HepG2 (cell line): ENCODE data around the gene ZNF511. TPM values are rescaled to one million over a fixed set of nuclear protein-coding genes. Genes with fewer than 3 reads are reported as not detected.

Experiments used
- ATAC-seq: fragments of 200-7000 bp; cut with Tn5 transposase; 3 replicates; pipeline ENCODE4 v1.9.1; 2020; ENCODE audit warnings: mild to moderate bottlenecking, moderate library complexity
- BruUV-seq: library from RNA; stranded (reverse); fragments of 400-500 nt; replicated peaks from 2 replicates; lab custom pipeline; 2021; lab: Mats Ljungman, UMichigan
- CTCF ChIA-PET: fragments of 300-600 bp; formaldehyde crosslinking; extraction: SDS; loops from one replicate; lab custom pipeline; 2021; ENCODE audit warnings: low total read pairs, inconsistent platforms, low intra/inter-chr PET ratio; lab: Yijun Ruan, JAX
- POLR2A ChIA-PET: fragments of 350-600 bp; sonication (Branson Sonifier 250); formaldehyde crosslinking; loops from one replicate; lab custom pipeline; 2020; ENCODE audit warnings: antibody characterized with exemption, inconsistent platforms; lab: Yijun Ruan, JAX
- DNase-seq: peaks from one replicate; pipeline ENCODE4 v3.0.0-alpha.2; 2015; ENCODE audit warnings: low spot score
- FAIRE-seq: peaks from 3 replicates; lab custom pipeline; 2011; peaks lifted over from hg19 to GRCh38; lab: Jason Lieb, UNC
- H2AFZ ChIP-seq: one replicate; pipeline ENCODE4 v1.6.1; 2011; ENCODE audit warnings: low read length, inconsistent platforms
- H3K27ac ChIP-seq: fragments of 300-600 bp; 3 replicates; pipeline ENCODE4 v1.8.0; 2011; ENCODE audit warnings: mixed run types, mild to moderate bottlenecking, mixed read lengths, low read length, inconsistent platforms; ENCODE audit not compliant: insufficient read depth; ENCODE audit errors: extremely low read length
- H3K27me3 ChIP-seq, 2 experiments: fragments of 200-600 bp in 1 of 2; 2 replicates in 1 of 2; 3 replicates in 1 of 2; pipeline versions ENCODE4 v1.6.0 to v1.8.0; 2011; ENCODE audit warnings: low read length in 2 of 2, mild to moderate bottlenecking in 2 of 2, moderate library complexity in 2 of 2, inconsistent platforms in 1 of 2; ENCODE audit not compliant: insufficient read depth in 2 of 2, control insufficient read depth in 1 of 2
- H3K36me3 ChIP-seq, 2 experiments: fragments of 200-600 bp in 1 of 2; replicated peaks in 1 of 2; 2 replicates in 1 of 2; 3 replicates in 1 of 2; pipeline versions ENCODE4 v1.5.1 to v1.8.0; 2011; ENCODE audit warnings: low read length in 2 of 2, inconsistent platforms in 1 of 2; ENCODE audit not compliant: insufficient read depth in 2 of 2, control insufficient read depth in 1 of 2
- H3K4me1 ChIP-seq: 2 replicates; pipeline ENCODE4 v1.5.1; 2012; ENCODE audit warnings: low read length, inconsistent platforms; ENCODE audit not compliant: insufficient read depth
- H3K4me2 ChIP-seq: 2 replicates; pipeline ENCODE4 v1.6.0; 2011; ENCODE audit warnings: low read depth, low read length, inconsistent platforms
- H3K4me3 ChIP-seq, 3 experiments: fragments of 200-600 bp in 1 of 3; sonication (generic), shearing (Covaris generic) in 1 of 3; replicated peaks in 1 of 3; 2 replicates each; pipeline ENCODE4 v1.5.1; 2011 to 2016; ENCODE audit warnings: low read length in 3 of 3, inconsistent platforms in 2 of 3, low read depth in 2 of 3, mild to moderate bottlenecking in 2 of 3, control low read depth in 1 of 3, mixed read lengths in 1 of 3; ENCODE audit not compliant: insufficient read depth in 1 of 3
- H3K79me2 ChIP-seq: one replicate; pipeline ENCODE4 v1.6.1; 2011; ENCODE audit warnings: low read length, inconsistent platforms; ENCODE audit not compliant: insufficient read depth
- H3K9ac ChIP-seq: 2 replicates; pipeline ENCODE4 v1.6.0; 2011; ENCODE audit warnings: mild to moderate bottlenecking, low read depth, low read length, inconsistent platforms; ENCODE audit not compliant: insufficient read depth
- H3K9me3 ChIP-seq: 2 replicates; pipeline ENCODE4 v1.5.1; 2012; ENCODE audit warnings: mild to moderate bottlenecking, low read length
- H4K20me1 ChIP-seq: 2 replicates; pipeline ENCODE4 v1.6.0; 2011; ENCODE audit warnings: inconsistent platforms, mild to moderate bottlenecking, low read length, moderate library complexity; ENCODE audit not compliant: insufficient read depth
- ADNP ChIP-seq: sonication (generic); formaldehyde crosslinking; IDR thresholded peaks from 2 replicates; pipeline ENCODE4 v1.4.0; 2020; ENCODE audit warnings: missing genetic modification reagents
- KLF13 ChIP-seq: sonication (generic); formaldehyde crosslinking; IDR thresholded peaks from 2 replicates; pipeline ENCODE4 v1.4.0; 2020; ENCODE audit warnings: mild to moderate bottlenecking, missing genetic modification reagents
- MYNN ChIP-seq: sonication (generic); formaldehyde crosslinking; IDR thresholded peaks from 2 replicates; pipeline ENCODE4 v1.4.0; 2020; ENCODE audit warnings: mild to moderate bottlenecking, low read depth, missing genetic modification reagents
- PAXIP1 ChIP-seq: sonication (generic); formaldehyde crosslinking; conservative IDR thresholded peaks from 2 replicates; pipeline ENCODE4 v1.4.0; 2020; ENCODE audit warnings: mild to moderate bottlenecking, missing genetic modification reagents, moderate library complexity
- TCF12 ChIP-seq, 2 experiments: fragments of 450-650 bp in 1 of 2; sonication (generic) in 1 of 2; formaldehyde crosslinking in 1 of 2; IDR thresholded peaks; 2 replicates each; pipeline versions ENCODE4 v1.6.1 to v1.8.0; 2017 to 2022; ENCODE audit warnings: antibody characterized with exemption in 1 of 2, mild to moderate bottlenecking in 1 of 2, missing genetic modification reagents in 1 of 2, moderate library complexity in 1 of 2
- TFDP2 ChIP-seq: sonication (generic); formaldehyde crosslinking; IDR thresholded peaks from 2 replicates; pipeline ENCODE4 v1.4.0; 2020; ENCODE audit warnings: missing genetic modification reagents
- ZNF326 ChIP-seq: sonication (generic); formaldehyde crosslinking; IDR thresholded peaks from 2 replicates; pipeline ENCODE4 v1.4.0; 2020; ENCODE audit warnings: missing genetic modification reagents, borderline replicate concordance
- ZNF607 ChIP-seq: sonication (generic); formaldehyde crosslinking; IDR thresholded peaks from 2 replicates; pipeline ENCODE4 v1.5.1; 2020; ENCODE audit warnings: missing genetic modification reagents, mild to moderate bottlenecking, borderline replicate concordance
- ZSCAN30 ChIP-seq: sonication (generic); formaldehyde crosslinking; IDR thresholded peaks from 2 replicates; pipeline ENCODE4 v1.5.0; 2020; ENCODE audit warnings: mild to moderate bottlenecking, missing genetic modification reagents
- WGBS: methylation state at CpG from one replicate; pipeline ENCODE4 v1.1.6; 2017; ENCODE audit warnings: low lambda C conversion rate; 5-methylcytosine and 5-hydroxymethylcytosine counted together
- in situ Hi-C: cut with HindIII; loops from 2 replicates; pipeline ENCODE4 v1.10.0; 2017; ENCODE audit warnings: low pct_unique_long_range_greater_than_20kb; ENCODE audit not compliant: extremely low pct_ligation_motif_present
- intact Hi-C: fragments of 100-400 bp; cut with micrococcal nuclease; formaldehyde crosslinking; loops from one replicate; pipeline ENCODE4 v1.10.0; 2022; ENCODE audit not compliant: unreplicated experiment
- polyA plus RNA-seq, 8 experiments: library from polyadenylated mRNA; depleted of rRNA in 3 of 8; stranded (reverse) in 7 of 8; unstranded in 1 of 8; fragments of >200 nt; fragmentation: Illumina TruSeq in 4 of 8; extraction: Trizol in 4 of 8; gene quantifications; 2 replicates each; pipeline versions ENCODE4 v1.2.1 to v1.2.3, GENCODE V29; 2011 to 2016; ENCODE audit warnings: low read depth in 4 of 8, missing spikeins in 1 of 8, mixed read lengths in 1 of 8; ENCODE audit not compliant: insufficient read depth in 1 of 8
- total RNA-seq, 5 experiments: library from RNA; depleted of rRNA; stranded (reverse); fragments of >200 nt; fragmentation: Illumina TruSeq; extraction: Trizol; gene quantifications; 2 replicates each; pipeline ENCODE4 v1.2.3, GENCODE V29; 2016; ENCODE audit warnings: low read depth in 1 of 5
- TF ChIP-seq, protein P1 (sequence below): sonication (generic); formaldehyde crosslinking; IDR thresholded peaks from 2 replicates; pipeline ENCODE4 v1.4.0; 2020; ENCODE audit warnings: missing genetic modification reagents
- TF ChIP-seq, protein P2 (sequence below): sonication (generic); formaldehyde crosslinking; IDR thresholded peaks from 2 replicates; pipeline ENCODE4 v1.9.0; 2021; ENCODE audit warnings: missing genetic modification reagents, borderline replicate concordance
- TF ChIP-seq, protein P3 (sequence below): sonication (generic); formaldehyde crosslinking; IDR thresholded peaks from 2 replicates; pipeline ENCODE4 v1.4.0; 2020; ENCODE audit warnings: missing genetic modification reagents, borderline replicate concordance

Gene ZNF511
- total and polyA plus RNA-seq, 2 of the 13 experiments (the other 11 are each of a cell fraction or from before 2014, with no cell fraction given): 35.6 to 66.4 TPM

- TF ChIP-seq, protein P1, sequence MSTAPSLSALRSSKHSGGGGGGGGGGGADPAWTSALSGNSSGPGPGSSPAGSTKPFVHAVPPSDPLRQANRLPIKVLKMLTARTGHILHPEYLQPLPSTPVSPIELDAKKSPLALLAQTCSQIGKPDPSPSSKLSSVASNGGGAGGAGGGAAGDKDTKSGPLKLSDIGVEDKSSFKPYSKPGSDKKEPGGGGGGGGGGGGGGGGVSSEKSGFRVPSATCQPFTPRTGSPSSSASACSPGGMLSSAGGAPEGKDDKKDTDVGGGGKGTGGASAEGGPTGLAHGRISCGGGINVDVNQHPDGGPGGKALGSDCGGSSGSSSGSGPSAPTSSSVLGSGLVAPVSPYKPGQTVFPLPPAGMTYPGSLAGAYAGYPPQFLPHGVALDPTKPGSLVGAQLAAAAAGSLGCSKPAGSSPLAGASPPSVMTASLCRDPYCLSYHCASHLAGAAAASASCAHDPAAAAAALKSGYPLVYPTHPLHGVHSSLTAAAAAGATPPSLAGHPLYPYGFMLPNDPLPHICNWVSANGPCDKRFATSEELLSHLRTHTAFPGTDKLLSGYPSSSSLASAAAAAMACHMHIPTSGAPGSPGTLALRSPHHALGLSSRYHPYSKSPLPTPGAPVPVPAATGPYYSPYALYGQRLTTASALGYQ: no peak
- TF ChIP-seq TFDP2 (CRISPR knock-in tag) (no peak), KLF13 (no peak), ADNP (CRISPR knock-in tag) (no peak)
Observed at GRCh38 chr10:133344236-133344635, 35.5 kb downstream of the ZNF511 start (continued).

- H3K4me3 ChIP-seq: peak overlapping the region in 1 of 3 experiments; percentile 74; a peak in 1 of 6 replicates
- no peaks in the 10 kb centered on the region for H3K79me2 ChIP-seq
- no peak overlapping the region for H2AFZ ChIP-seq
- H3K9me3 ChIP-seq: no peaks in the 10 kb centered on the region
- H3K27me3 ChIP-seq: no peaks in the 10 kb centered on the region; a peak in 1 of 5 replicates
- no TSS peak for BruUV-seq
- H4K20me1 ChIP-seq: no peaks in the 10 kb centered on the region
- intact Hi-C loops: no loop called here
- DNase-seq (no peak), ATAC-seq (no peak), FAIRE-seq (no peak)
- ChIA-PET CTCF (no interaction called here), POLR2A (interaction anchor here (1.2 to 3.0 kb wide), 7 partner anchors 10 to 31 kb away, joined by 7 to 124 read pairs (median 18); partner anchors contain the start of genes CALY, ECHS1 and FUOM)
- peak overlapping the region; percentile 96 for H3K4me2 ChIP-seq
- H3K27ac ChIP-seq: no peak overlapping the region
- peaks cover 69% of the 10 kb centered on the region for H3K4me1 ChIP-seq
- no peaks in the 10 kb centered on the region for H3K36me3 ChIP-seq
- H3K9ac ChIP-seq: no peak overlapping the region
- 34% methylated on average over 10 of the region's 11 CpGs for WGBS
- in situ Hi-C loops: no loop called here
- TF ChIP-seq ZNF326 (0 out of 2 replicates have a peak, but pooled peaks have one; percentile 68), ZSCAN30 (CRISPR knock-in tag) (no peak), ZNF607 (no peak), PAXIP1 (CRISPR knock-in tag) (no peak), TCF12 (IDR thresholded peaks at IDR 0.05) (no peak), TCF12 (CRISPR knock-in tag; IDR thresholded peaks at IDR 0.05) (0 out of 2 replicates have a peak, but pooled peaks have one; percentile 11), MYNN (CRISPR knock-in tag) (no peak)
- TF ChIP-seq, protein P2, sequence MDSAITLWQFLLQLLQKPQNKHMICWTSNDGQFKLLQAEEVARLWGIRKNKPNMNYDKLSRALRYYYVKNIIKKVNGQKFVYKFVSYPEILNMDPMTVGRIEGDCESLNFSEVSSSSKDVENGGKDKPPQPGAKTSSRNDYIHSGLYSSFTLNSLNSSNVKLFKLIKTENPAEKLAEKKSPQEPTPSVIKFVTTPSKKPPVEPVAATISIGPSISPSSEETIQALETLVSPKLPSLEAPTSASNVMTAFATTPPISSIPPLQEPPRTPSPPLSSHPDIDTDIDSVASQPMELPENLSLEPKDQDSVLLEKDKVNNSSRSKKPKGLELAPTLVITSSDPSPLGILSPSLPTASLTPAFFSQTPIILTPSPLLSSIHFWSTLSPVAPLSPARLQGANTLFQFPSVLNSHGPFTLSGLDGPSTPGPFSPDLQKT: no peak
- TF ChIP-seq, protein P3, sequence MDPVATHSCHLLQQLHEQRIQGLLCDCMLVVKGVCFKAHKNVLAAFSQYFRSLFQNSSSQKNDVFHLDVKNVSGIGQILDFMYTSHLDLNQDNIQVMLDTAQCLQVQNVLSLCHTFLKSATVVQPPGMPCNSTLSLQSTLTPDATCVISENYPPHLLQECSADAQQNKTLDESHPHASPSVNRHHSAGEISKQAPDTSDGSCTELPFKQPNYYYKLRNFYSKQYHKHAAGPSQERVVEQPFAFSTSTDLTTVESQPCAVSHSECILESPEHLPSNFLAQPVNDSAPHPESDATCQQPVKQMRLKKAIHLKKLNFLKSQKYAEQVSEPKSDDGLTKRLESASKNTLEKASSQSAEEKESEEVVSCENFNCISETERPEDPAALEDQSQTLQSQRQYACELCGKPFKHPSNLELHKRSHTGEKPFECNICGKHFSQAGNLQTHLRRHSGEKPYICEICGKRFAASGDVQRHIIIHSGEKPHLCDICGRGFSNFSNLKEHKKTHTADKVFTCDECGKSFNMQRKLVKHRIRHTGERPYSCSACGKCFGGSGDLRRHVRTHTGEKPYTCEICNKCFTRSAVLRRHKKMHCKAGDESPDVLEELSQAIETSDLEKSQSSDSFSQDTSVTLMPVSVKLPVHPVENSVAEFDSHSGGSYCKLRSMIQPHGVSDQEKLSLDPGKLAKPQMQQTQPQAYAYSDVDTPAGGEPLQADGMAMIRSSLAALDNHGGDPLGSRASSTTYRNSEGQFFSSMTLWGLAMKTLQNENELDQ (CRISPR knock-in tag): no peak
Observed at GRCh38 chr10:133346413-133346812, 37.7 kb downstream of the ZNF511 start.
